GM06990 (cell line): ENCODE measurements around the gene SYT1.

Experiments used
- DNase-seq: peaks from one replicate; pipeline ENCODE4 v3.0.0-alpha.2; 2011; ENCODE audit not compliant: insufficient read length; ENCODE audit errors: extremely low read depth
- H3K27me3 ChIP-seq: replicated peaks from 2 replicates; pipeline ENCODE4 v1.6.0; 2011; ENCODE audit warnings: low read length; ENCODE audit not compliant: control insufficient read depth, insufficient read depth
- H3K36me3 ChIP-seq: 2 replicates; pipeline ENCODE4 v1.5.1; 2011; ENCODE audit warnings: low read length; ENCODE audit not compliant: control insufficient read depth, insufficient read depth
- H3K4me3 ChIP-seq: replicated peaks from 2 replicates; pipeline ENCODE4 v1.5.1; 2011; ENCODE audit warnings: low read depth, mild to moderate bottlenecking, control low read depth, low read length
- CTCF ChIP-seq: IDR thresholded peaks from 2 replicates; pipeline ENCODE4 v1.5.1; 2011; ENCODE audit warnings: low read length, control low read depth, mild to moderate bottlenecking, inconsistent platforms; ENCODE audit not compliant: insufficient read depth, poor library complexity, severe bottlenecking

SYT1 gene

GRCh38 chr12:79227091-79227490 lies 362.5 kb downstream of the SYT1 start:
- TF ChIP-seq CTCF = no peak
- Histone ChIP-seq H3K27me3 (no peaks in the 10 kb centered on the region), H3K36me3 (no peaks in the 10 kb centered on the region), H3K4me3 (no peak overlapping the region)
- DNase-seq = no peak

DNA sequence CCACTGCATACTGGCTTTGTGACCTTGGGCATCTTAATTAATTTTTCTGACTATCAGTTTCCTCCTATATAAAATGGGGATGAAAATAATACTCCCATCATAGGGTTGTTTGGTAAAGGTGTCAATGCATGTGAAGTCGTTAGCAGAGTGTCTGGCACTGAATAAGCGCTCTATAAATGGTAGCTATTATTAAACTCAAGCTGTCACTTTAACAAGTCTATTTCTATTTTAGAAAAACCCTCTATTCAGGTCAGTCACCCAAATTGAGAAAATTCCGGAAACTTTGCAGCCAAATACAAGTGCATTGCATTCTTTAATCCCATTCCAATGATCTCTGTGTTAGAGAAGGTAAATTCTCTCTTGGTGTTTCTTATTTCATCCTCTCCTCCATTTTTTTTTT lies 363.1 kb downstream of the SYT1 start:
- H3K4me3 ChIP-seq = no peak overlapping the region
- H3K36me3 ChIP-seq = no peaks in the 10 kb centered on the region
- no peaks in the 10 kb centered on the region for H3K27me3 ChIP-seq
- DNase-seq = no peak
- no peak for TF ChIP-seq CTCF

DNA sequence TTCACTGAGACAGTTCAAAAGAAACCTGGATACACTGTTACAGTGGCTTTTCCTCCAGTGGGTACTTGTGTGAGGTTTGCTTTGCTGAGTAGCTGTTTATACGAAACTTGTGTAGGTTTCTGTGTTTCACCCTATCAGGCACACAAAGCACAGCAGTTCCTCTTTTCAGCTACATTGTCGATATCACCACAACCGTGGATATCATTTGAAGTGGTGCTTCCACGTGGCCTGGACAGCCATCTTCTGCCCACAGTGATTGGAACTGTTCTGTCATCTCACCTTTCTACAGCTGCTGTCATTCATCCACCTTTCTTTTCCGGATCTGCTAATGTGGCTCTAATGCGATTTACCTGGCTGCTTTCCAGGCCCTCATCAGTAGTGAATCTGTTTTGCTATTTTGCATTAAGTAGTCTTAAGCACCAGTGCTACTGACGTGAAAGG lies 368.8 kb downstream of the SYT1 start:
- no peak overlapping the region for H3K4me3 ChIP-seq
- no peak for DNase-seq
- H3K36me3 ChIP-seq = no peaks in the 10 kb centered on the region
- no peak for TF ChIP-seq CTCF
- H3K27me3 ChIP-seq = no peaks in the 10 kb centered on the region

- Histone ChIP-seq H3K36me3 (no peaks in the 10 kb centered on the region), H3K4me3 (no peak overlapping the region), H3K27me3 (no peaks in the 10 kb centered on the region)
- DNase-seq = no peak
- no peak for TF ChIP-seq CTCF
These were observed 372.3 kb downstream of the SYT1 start for GRCh38 chr12:79236920-79237319.

GRCh38 chr12:79238246-79238645 lies 373.7 kb downstream of the SYT1 start:
- Histone ChIP-seq H3K36me3 (no peaks in the 10 kb centered on the region), H3K27me3 (no peaks in the 10 kb centered on the region), H3K4me3 (no peak overlapping the region)
- TF ChIP-seq CTCF = no peak
- DNase-seq = no peak

DNA sequence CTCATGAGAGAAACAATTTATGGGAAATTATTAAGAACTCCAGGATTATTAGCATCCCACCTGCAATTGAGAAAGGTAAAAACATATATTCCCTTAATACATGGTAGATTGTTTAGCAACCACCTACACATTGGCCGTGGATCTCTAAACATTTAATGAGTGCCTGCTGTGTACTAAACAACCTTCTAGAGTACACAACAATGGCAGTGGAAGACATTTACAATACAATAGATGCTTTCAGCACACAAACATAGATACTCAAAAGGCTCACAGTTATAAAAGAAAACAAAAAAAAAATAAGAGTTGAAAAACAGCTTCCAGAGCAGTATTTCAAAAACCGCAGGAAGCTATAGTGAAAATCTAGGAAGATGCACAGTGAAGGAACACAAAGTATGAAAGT lies 382.9 kb downstream of the SYT1 start:
- H3K4me3 ChIP-seq = no peak overlapping the region
- H3K36me3 ChIP-seq = no peaks in the 10 kb centered on the region
- no peaks in the 10 kb centered on the region for H3K27me3 ChIP-seq
- no peak for TF ChIP-seq CTCF
- no peak for DNase-seq
